Measurements from ENCODE around the gene AHI1. TPM values are rescaled to one million over a fixed set of nuclear protein-coding genes. Genes with fewer than 3 reads are reported as not detected.

AHI1 gene
- total RNA-seq, 1 donor from 2014 or later: 34.0 TPM

- DNase-seq: no peak
These were observed 202.5 kb downstream of the AHI1 start for GRCh38 chr6:135295085-135295484.

- no peak for DNase-seq
These were observed 206.1 kb downstream of the AHI1 start for GRCh38 chr6:135291288-135292076.

- DNase-seq: no peak
These were observed 207.7 kb downstream of the AHI1 start for GRCh38 chr6:135289816-135290215.

DNA sequence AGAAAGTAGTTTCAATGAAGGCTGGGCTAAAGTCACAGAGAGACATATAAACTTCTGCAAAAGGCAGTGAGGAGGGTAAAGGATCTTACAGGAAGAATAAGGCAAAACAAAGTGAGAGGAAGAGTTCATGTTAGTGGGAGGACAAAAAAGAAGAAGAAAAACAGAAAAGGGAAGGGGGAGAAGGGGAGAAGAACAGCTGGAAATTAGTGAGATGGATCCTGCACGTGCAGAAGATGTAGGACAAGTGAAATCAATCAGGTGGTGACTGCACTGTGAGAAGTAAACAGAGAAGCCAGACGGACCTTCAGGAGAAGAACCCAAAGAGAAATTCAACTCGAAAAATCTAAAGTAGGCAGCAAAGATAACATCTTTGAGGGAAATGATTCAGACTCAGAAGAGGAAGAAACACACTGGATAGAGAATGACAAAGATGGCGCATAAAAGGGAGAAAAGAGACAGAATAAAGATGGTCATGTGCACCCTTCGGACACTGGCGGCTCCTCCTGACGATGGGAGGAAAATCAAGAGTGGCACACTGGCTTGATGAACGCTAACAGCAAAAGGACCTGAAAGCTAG, 210.5 kb downstream of the AHI1 start:
- DNase-seq: no peak

GRCh38 chr6:135285165-135285564, 212.4 kb downstream of the AHI1 start:
- DNase-seq: no peak

GRCh38 chr6:135283926-135284325, 213.6 kb downstream of the AHI1 start:
- DNase-seq: no peak

- no peak for DNase-seq
These were observed 215.1 kb downstream of the AHI1 start for GRCh38 chr6:135282395-135282794.

- no peak for DNase-seq
These were observed 215.6 kb downstream of the AHI1 start for GRCh38 chr6:135281964-135282363.

DNA sequence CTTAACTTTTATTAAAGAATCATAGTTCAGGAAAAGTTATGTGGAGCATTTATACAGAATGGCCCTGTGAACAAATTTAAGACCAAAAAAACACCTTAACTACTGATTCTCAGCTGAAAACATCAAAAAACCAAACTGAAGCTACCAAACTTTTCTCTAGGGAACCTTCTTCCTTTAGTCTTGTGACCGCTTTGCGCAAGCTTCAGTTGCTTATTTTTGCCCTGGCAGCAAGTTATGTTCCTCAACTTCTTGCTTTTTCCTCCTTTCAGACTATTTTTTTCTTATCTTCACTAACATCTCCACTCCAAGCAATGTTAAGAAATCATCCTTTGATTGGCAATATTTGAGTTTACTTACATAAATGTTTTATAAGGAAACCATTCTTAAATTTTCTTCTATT, 216.3 kb downstream of the AHI1 start:
- no peak for DNase-seq

GRCh38 chr6:135280375-135281136, 217.0 kb downstream of the AHI1 start:
- DNase-seq: no peak

DNA sequence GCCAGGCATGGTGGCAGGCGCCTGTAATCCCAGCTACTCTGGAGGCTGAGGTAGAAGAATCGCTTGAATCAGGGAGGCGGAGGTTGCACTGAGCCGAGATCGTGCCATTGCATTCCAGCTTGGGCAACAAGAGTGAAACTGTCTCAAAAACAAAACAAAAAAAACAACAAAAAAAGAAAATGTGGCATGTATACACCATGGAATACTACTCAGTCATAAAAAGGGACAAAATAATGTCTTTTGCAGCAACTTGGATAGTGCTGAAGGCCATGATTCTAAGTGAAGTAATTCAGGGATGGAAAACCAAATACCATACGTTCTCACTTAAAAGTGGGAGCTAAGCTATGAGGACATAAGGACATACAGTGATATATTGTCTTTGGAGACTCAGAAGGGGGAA, 220.1 kb downstream of the AHI1 start:
- no peak for DNase-seq

- DNase-seq: no peak
These were observed 222.8 kb downstream of the AHI1 start for GRCh38 chr6:135274561-135275293.

- DNase-seq: no peak
These were observed 225.9 kb downstream of the AHI1 start for GRCh38 chr6:135271626-135272025.

DNA sequence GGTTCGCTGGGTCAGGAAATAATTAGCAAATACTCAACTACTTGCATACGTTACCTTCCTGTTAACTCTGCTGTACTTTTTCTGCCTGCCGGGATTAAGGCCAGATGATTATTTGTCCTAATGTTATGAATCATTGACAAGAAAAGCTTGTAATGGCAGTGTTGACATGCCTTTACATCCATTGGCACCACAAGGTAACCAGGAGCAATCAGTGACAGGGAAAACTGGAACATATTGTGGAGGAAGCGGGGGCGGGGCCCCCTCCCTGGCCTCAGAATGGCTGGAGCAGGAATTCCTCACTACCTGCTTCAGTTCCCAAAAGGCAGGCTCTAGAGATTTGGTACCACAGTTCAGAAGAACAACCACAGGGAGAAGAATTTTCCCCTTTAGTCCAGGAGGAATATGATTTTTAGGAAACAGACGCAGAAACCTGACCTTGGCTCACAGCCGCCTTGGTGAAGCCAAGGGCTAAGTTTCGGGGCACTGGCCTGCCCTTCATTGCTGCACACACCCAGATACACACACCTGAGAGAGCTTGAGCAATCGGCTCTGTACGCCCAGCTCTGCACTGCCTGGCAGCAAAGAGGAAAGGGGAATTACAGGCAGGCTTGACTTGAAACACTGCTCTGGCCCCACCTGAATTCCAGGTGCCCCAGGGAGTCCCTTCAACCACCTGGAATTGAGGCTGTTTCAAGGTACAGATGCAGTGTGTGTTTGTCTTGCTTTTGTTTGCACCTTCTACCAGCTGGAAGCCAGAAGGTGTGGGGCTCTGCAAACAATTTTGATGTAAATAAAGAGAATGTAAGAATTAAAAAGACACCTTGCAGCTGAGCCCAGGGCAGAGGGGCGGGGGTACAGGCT, 226.6 kb downstream of the AHI1 start:
- DNase-seq: peak; percentile 33

DNA sequence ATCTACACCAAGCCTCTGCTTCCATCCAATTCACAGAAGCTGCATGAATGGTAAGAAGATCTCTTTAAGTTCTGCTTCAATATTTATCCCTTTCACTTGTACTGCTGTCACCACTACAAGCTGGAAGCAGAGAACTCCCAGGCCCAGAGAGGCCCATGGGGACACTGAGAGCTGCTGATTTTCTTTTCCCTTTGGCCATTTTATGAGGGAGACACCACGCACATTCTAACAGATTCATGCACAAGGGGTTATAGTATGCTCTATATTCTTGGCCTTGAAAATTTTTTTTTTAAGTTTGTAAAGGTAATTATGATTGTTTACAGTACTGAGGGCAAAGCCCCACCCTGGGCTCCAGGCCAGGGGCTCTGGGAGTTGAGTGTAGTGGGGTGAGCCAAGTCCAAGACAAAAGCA, 228.1 kb downstream of the AHI1 start:
- DNase-seq: no peak

DNA sequence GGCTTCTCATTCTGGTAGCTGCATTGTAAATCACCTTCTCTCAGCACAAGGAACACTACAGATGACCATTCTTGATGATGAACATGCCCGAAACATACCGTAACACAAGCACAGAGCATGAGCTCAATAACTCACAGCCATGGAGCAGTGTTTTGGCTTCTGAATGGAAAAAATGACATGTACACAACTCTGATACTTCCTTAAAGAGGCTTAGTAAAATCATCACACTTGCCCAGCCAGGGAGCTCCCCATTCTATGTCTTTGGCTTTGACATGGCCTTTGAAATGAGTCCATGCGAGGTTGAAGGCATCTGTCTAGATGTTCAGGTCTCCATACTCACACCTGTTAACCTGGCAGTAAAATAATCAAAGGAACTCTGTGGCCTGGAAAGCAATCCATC, 228.8 kb downstream of the AHI1 start:
- DNase-seq: no peak

GRCh38 chr6:135268263-135268662, 229.3 kb downstream of the AHI1 start:
- DNase-seq: no peak

DNA sequence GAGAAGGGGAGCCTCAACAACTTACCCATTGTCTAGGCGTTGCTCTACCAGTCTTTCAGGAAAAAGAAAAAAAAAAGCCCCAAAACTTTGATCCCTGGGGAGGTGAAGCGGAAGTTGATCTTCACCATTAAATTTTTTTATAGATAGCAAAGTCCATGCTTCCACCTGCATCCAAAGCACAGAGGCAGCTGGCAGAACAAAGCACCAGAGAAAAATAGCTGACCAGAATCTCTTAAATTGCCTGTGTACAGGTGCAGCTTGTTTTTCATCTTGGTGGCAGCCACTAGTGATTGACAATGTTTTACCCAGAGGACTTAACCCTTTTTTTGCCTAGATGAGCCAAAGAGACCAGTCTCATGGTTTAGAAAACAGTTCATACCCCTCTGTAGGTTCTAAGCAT, 230.5 kb downstream of the AHI1 start:
- DNase-seq: no peak

GRCh38 chr6:135266675-135267074, 230.9 kb downstream of the AHI1 start:
- DNase-seq: no peak

DNA sequence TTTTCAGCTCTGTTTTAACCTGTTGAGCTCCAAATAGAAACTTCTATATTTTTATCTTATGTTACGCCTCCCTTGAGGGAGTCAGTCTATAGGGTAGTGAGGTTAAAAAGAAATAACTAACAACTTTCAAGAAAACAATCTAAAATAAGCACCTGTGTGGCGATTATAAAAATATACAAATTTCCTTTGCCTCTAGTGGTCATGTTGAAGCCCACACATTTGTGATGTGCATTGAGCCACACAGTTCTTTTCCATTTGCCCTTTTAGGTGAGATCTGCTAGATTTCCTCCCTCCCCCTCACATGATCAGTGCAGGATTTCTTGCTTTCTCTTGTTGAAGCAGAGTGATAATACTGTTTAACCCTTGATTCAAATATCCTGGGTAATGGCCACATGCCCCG, 232.3 kb downstream of the AHI1 start:
- no peak for DNase-seq

GRCh38 chr6:135261872-135262725, 235.4 kb downstream of the AHI1 start:
- no peak for DNase-seq
